Lung (tissue), 12 donors: Measurements from ENCODE around the gene PNKP. TPM values are rescaled to one million over a fixed set of nuclear protein-coding genes. Genes with fewer than 3 reads are reported as not detected.
A peak's percentile ranks its signal among the peaks of the same experiment; 100 is the strongest.

Experiments
- ATAC-seq: fragments of 200-7000 bp; cut with Tn5 transposase; one replicate; pipeline ENCODE4 v1.9.1; 2020; ENCODE audit warnings: moderate number of reproducible peaks; ENCODE audit not compliant: insufficient read depth, low FRiP score
- DNase-seq, 3 donors: peaks; one replicate each; pipeline ENCODE4 v3.0.0-alpha.2; 2013 to 2017
- H3K27ac ChIP-seq, 2 donors: one replicate each; pipeline ENCODE4 v1.5.1; 2013; ENCODE audit warnings: mild to moderate bottlenecking in 2 of 2, moderate library complexity in 2 of 2, control low read depth in 1 of 2, inconsistent platforms in 1 of 2, low read depth in 1 of 2, low read length in 1 of 2
- H3K27me3 ChIP-seq, 3 donors: one replicate each; pipeline ENCODE4 v1.5.1; 2013; ENCODE audit warnings: low read length in 2 of 3; ENCODE audit not compliant: control insufficient read depth in 3 of 3, insufficient read depth in 3 of 3
- H3K36me3 ChIP-seq, 4 donors: one replicate each; pipeline ENCODE4 v1.5.1; 2013; ENCODE audit warnings: low read length in 4 of 4, mild to moderate bottlenecking in 1 of 4, moderate library complexity in 1 of 4; ENCODE audit not compliant: control insufficient read depth in 4 of 4, insufficient read depth in 4 of 4
- H3K4me1 ChIP-seq, 5 donors: one replicate each; pipeline ENCODE4 v1.5.1; 2013; ENCODE audit warnings: low read length in 5 of 5, mild to moderate bottlenecking in 2 of 5, moderate library complexity in 1 of 5; ENCODE audit not compliant: control insufficient read depth in 5 of 5, insufficient read depth in 5 of 5
- H3K4me3 ChIP-seq: one replicate; pipeline ENCODE4 v1.5.1; 2013; ENCODE audit warnings: mild to moderate bottlenecking, control low read depth, moderate library complexity
- H3K9ac ChIP-seq, 2 donors: one replicate each; pipeline ENCODE4 v1.5.1; 2013; ENCODE audit warnings: low read length in 2 of 2, control low read depth in 1 of 2; ENCODE audit not compliant: insufficient read depth in 1 of 2
- H3K9me3 ChIP-seq, 4 donors: one replicate each; pipeline ENCODE4 v1.5.1; 2013; ENCODE audit warnings: low read length in 3 of 4, mild to moderate bottlenecking in 1 of 4, moderate library complexity in 1 of 4; ENCODE audit not compliant: control insufficient read depth in 4 of 4, insufficient read depth in 3 of 4
- WGBS, 2 donors: extraction: QIAGEN DNeasy Blood & Tissue Kit; methylation state at CpG; one replicate each; pipeline ENCODE4 v1.1.7; 2013; 5-methylcytosine and 5-hydroxymethylcytosine counted together
- polyA plus RNA-seq, 2 donors: library from polyadenylated mRNA; stranded (reverse); fragments of 200-250 nt; gene quantifications; one replicate each; pipeline ENCODE4 v1.2.1, GENCODE V29; 2013
- total RNA-seq, 2 donors: library from RNA; depleted of rRNA in 1 of 2; stranded (reverse); fragments of >200 nt in 1 of 2; gene quantifications; one replicate each; pipeline ENCODE4 v1.2.1, GENCODE V29; 2014 to 2021
- TF ChIP-seq, protein P1 (sequence below): IDR thresholded peaks from 2 replicates; pipeline ENCODE4 v1.5.1; 2012; ENCODE audit warnings: mild to moderate bottlenecking; ENCODE audit errors: control extremely low read depth, extremely low read depth
- donor health status: control.
- donor health status: control.
- donor health status: Bipolar disorder and iron deficiency.
- donor health status: healthy.
- donor health status: DM: yes; HTN: yes; CAD: no.

Gene PNKP
- total and polyA plus RNA-seq, 4 donors = 44.7 to 120 (median 64.2) TPM

DNA sequence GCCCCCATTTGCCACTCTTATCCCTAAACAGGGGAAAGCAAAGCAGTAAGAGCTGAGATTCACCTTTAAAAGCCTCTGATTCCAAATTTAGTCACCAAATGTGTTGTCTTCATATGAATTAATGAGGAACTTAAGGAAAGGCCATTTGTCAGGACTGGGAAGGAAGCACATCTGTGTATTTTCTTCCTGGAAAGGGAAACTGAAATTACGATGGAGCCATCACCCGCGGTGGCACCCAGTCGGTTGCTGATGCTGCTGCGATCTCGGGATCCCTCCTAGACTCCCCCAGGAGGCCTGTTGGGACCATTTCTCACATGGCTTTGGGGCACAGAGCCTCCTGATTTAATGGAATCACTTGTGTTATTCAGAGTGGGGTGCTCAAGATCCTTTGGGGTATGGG lies 36.8 kb upstream of the PNKP start:
- DNase-seq (no peak), ATAC-seq (no peak)
- Histone ChIP-seq H3K27ac (no peak overlapping the region), H3K9me3 (no peaks in the 10 kb centered on the region), H3K36me3 (peaks cover 4 to 27% (median 21%) of the 10 kb centered on the region in 4 donors), H3K4me3 (no peak overlapping the region), H3K4me1 (no peaks in the 10 kb centered on the region), H3K9ac (no peak overlapping the region), H3K27me3 (no peaks in the 10 kb centered on the region)
- TF ChIP-seq, protein P1, sequence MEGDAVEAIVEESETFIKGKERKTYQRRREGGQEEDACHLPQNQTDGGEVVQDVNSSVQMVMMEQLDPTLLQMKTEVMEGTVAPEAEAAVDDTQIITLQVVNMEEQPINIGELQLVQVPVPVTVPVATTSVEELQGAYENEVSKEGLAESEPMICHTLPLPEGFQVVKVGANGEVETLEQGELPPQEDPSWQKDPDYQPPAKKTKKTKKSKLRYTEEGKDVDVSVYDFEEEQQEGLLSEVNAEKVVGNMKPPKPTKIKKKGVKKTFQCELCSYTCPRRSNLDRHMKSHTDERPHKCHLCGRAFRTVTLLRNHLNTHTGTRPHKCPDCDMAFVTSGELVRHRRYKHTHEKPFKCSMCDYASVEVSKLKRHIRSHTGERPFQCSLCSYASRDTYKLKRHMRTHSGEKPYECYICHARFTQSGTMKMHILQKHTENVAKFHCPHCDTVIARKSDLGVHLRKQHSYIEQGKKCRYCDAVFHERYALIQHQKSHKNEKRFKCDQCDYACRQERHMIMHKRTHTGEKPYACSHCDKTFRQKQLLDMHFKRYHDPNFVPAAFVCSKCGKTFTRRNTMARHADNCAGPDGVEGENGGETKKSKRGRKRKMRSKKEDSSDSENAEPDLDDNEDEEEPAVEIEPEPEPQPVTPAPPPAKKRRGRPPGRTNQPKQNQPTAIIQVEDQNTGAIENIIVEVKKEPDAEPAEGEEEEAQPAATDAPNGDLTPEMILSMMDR = no peak
- 27 to 44% methylated on average over 6 of the region's 6 CpGs for WGBS, 2 donors

DNA sequence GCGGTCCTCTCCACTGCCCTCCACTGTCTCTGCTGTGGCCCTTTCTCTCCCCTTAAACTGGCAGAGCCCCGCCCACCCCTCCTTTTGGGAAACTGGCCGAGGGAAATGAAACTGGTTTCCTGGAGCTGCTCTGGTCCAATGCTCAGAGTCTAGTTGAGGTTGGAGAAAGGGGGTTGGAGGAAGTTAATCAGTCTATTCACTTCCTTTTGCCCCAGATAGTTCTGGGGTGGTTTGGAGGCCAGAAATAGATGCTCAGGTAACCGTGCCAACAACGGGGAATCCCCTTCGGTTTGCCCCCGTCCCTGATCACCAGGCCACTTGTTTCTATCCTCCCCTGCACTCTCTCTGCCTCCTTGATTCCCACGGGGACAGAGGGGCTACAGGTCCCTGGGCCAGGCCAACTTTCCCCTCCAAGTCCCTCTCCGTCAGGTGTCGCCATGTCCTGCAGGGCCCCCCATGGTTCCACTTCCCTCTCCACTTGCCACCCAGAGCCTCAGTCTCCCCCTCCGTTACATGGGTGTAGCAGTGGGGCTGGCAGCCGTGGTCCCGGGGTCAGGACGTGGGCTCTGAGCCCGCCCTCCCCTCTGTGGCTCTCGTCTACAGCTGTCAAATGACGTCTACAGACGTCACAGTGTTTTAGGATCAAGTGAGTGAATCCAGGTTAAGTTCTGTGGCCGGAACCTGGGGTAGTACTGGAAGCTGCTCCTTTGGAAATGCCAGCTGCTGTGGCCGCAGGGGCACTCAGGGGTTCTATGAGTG lies 29.7 kb upstream of the PNKP start, which contains the start of gene IL4I1:
Gene IL4I1, minus strand, starts transcription at position 25 of the 759 bp plus-strand sequence. CDS start 727 bp downstream, outside the sequence.
- 16 to 27% methylated on average over 20 of the region's 20 CpGs for WGBS, 2 donors
- peak within 1 kb of the TSS in 1 of 2 donors; percentile 10 for H3K27ac ChIP-seq

DNA sequence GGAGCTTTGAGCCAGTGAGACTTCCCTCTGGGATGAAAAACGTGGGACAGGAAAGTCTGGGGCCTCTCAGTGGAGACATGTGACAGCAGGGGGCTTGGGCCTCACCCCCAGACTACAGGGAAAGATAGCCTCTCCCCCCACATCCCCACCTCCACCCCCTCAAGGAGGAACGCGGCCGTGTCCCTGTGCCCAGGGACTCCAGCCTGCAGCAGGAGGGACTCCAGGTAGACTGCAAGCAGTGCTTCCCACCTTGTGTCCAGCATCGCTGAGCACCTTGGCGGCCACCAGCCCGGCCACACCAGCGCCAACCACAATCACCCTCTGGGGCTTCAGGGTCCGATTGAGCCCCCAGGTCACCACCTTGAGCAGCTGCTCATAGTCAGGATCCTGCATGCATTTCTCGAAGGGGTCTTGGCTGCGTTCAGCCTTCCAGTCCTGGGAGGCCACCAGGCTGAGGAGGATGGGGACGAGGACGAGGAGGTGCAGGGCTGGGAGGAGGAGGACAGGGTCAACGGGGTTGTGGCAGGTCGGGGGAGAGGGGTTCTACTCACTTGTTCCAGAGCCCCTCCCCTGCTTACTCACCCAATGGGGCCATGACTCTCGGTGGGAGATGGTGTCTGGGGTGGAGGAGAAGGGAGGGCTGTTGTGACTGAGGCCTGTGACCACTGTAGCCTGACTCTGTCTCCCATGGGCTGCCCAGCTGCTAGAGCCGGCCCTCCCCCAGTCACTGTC lies 28.4 kb upstream of the PNKP start:
- ATAC-seq (no peak), DNase-seq (no peak)
- Histone ChIP-seq H3K27me3 (peaks cover 0 to 7% (median 0%) of the 10 kb centered on the region in 3 donors), H3K27ac (no peak overlapping the region), H3K4me3 (no peak overlapping the region), H3K4me1 (peaks cover 0 to 6% (median 0%) of the 10 kb centered on the region in 5 donors), H3K9me3 (no peaks in the 10 kb centered on the region), H3K36me3 (no peaks in the 10 kb centered on the region), H3K9ac (no peak overlapping the region)
- 71 to 78% methylated on average over 17 of the region's 17 CpGs for WGBS, 2 donors
- TF ChIP-seq, protein P1 = no peak

More for the DNA sequence above, 29.7 kb upstream of the PNKP start, which contains the start of gene IL4I1:
- peaks cover 0 to 7% (median 0%) of the 10 kb centered on the region in 3 donors for H3K27me3 ChIP-seq
- H3K9me3 ChIP-seq = no peaks in the 10 kb centered on the region
- no peaks in the 10 kb centered on the region for H3K36me3 ChIP-seq
- DNase-seq (no peak), ATAC-seq (peak; percentile 28)
- H3K4me1 ChIP-seq = peaks cover 0 to 6% (median 0%) of the 10 kb centered on the region in 5 donors
- H3K4me3 ChIP-seq = no peak within 1 kb of the TSS
- TF ChIP-seq, protein P1 = no peak
- H3K9ac ChIP-seq = no peak within 1 kb of the TSS
